ENCODE results near the gene MSRB1. TPM values are rescaled to one million over a fixed set of nuclear protein-coding genes. Genes with fewer than 3 reads are reported as not detected.

The MSRB1 gene
- total and polyA plus RNA-seq, 2 of the 8 experiments (the other 6 are each of a cell fraction or from before 2014, with no cell fraction given), result 28.2 to 51.4 TPM

DNA sequence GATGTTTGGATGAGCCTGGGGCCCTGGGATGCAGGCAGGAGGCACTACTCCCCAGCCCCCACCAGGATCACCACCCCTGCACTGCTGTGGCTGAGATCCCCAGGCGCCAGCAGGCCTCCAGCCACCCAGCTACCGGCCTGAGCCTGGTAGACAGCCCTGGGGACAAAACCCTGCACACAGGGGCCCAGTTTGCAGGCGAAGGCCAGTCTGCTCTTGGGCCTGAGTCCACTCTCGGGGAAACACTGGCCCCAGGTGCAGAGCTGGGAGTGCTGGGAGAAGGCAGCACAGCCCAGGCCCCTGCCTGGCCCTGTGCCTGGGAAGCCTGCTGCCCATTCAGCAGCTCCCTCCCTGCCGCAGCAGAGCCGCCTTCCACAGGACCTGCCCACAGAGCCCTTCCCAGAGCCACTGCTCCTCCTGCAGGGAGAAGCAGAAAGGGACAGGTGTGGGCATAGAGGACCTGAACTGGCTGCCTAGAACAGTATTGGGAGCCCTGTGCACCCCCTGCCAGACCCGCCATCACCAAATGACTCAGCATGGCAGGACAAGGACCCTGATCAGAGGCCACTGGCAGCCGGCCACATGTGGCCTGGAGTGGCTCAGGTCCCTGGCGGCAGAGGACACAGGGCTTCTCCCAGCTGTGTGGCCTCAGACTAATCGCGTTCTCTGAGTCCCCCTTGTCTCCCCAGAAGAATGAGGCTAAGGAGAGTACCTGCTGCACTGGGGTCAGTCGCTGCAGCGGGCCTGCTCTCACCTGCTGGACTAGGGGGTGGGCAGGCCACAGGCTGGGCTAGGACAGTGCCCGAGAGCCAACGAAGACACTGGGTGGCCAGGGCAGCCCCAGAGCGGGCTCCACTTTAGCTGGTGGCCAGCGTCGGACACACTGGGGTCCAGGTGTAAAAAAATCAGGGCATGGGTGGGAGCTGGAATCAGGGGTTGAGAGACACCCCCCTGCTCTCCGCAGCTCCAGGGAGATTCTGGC is 10.7 kb downstream of the MSRB1 start (continued):
- no peak for TF ChIP-seq SIRT6 (IDR thresholded peaks at IDR 0.05; ENCODE audit: low read length)
- TF ChIP-seq TAF1 (IDR thresholded peaks at IDR 0.05; ENCODE audit: low read depth, low read length), result no peak
- TF ChIP-seq CTBP2 (IDR thresholded peaks at IDR 0.05; ENCODE audit: borderline replicate concordance, insufficient read depth, insufficient read length, low read length), result peak; percentile 82
- peak; percentile 63; the same call in 1 of the 2 replicates for TF ChIP-seq EGR1 (IDR thresholded peaks at IDR 0.05; ENCODE audit: borderline replicate concordance, low read depth, low read length)
- TF ChIP-seq BCL11A (IDR thresholded peaks at IDR 0.05; ENCODE audit: low read depth in 2 of 2, low read length in 2 of 2), result no peak
- TF ChIP-seq ASH2L (IDR thresholded peaks at IDR 0.05; ENCODE audit: low read length), result no peak
- TF ChIP-seq, protein P1, sequence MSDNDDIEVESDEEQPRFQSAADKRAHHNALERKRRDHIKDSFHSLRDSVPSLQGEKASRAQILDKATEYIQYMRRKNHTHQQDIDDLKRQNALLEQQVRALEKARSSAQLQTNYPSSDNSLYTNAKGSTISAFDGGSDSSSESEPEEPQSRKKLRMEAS (IDR thresholded peaks at IDR 0.05), result peak; percentile 48

Data from H1 (cell line).